SJCRH30 (cell line): ENCODE results near the gene KAT7. TPM values are rescaled to one million over a fixed set of nuclear protein-coding genes. Genes with fewer than 3 reads are reported as not detected.

Experiments used
- DNase-seq, 2 experiments: peaks; one replicate each; pipeline ENCODE4 v3.0.0-alpha.2; 2015 to 2020
- H3K27ac ChIP-seq: fragments of 250-450 bp; sonication (Bioruptor Pico); 2 replicates; pipeline ENCODE4 v1.5.1; 2020; ENCODE audit warnings: mild to moderate bottlenecking, moderate library complexity
- H3K27me3 ChIP-seq: fragments of 250-450 bp; sonication (Bioruptor Pico); 2 replicates; pipeline ENCODE4 v1.5.1; 2020; ENCODE audit warnings: mild to moderate bottlenecking, moderate library complexity
- H3K36me3 ChIP-seq: fragments of 250-450 bp; sonication (Bioruptor Pico); 2 replicates; pipeline ENCODE4 v1.5.1; 2020; ENCODE audit warnings: mild to moderate bottlenecking, moderate library complexity
- H3K4me1 ChIP-seq: fragments of 250-450 bp; sonication (Bioruptor Pico); 2 replicates; pipeline ENCODE4 v1.5.1; 2020; ENCODE audit warnings: mild to moderate bottlenecking, moderate library complexity
- H3K4me3 ChIP-seq: fragments of 250-450 bp; sonication (Bioruptor Pico); 2 replicates; pipeline ENCODE4 v1.5.1; 2020; ENCODE audit warnings: mild to moderate bottlenecking, moderate library complexity
- H3K9me3 ChIP-seq: fragments of 250-450 bp; sonication (Bioruptor Pico); replicated peaks from 2 replicates; pipeline ENCODE4 v1.5.1; 2020; ENCODE audit warnings: mild to moderate bottlenecking, moderate library complexity
- total RNA-seq: library from RNA; depleted of rRNA; stranded (reverse); fragments of >200 nt; shearing (Covaris generic); gene quantifications from 2 replicates; pipeline ENCODE4 v1.2.3, GENCODE V29; 2014

KAT7 gene
- total RNA-seq, 1 experiment from 2014 or later: 40.1 TPM

- DNase-seq: no peak
- H3K36me3 ChIP-seq: no peaks in the 10 kb centered on the region
- no peaks in the 10 kb centered on the region for H3K9me3 ChIP-seq
- H3K27ac ChIP-seq: no peak overlapping the region
- H3K4me1 ChIP-seq: no peaks in the 10 kb centered on the region
- H3K27me3 ChIP-seq: peaks cover 8% of the 10 kb centered on the region; the same call in 1 of the 2 replicates
- peak overlapping the region; percentile 26; the same call in 1 of the 2 replicates for H3K4me3 ChIP-seq
These were observed 62.4 kb downstream of the KAT7 start for GRCh38 chr17:49850772-49851386.

- peaks cover 8% of the 10 kb centered on the region; the same call in 1 of the 2 replicates for H3K27me3 ChIP-seq
- H3K27ac ChIP-seq: no peak overlapping the region
- peak; percentile 43 to 52 for DNase-seq
- H3K4me3 ChIP-seq: peak overlapping the region; percentile 26; the same call in 1 of the 2 replicates
- no peaks in the 10 kb centered on the region for H3K36me3 ChIP-seq
- no peaks in the 10 kb centered on the region for H3K9me3 ChIP-seq
- H3K4me1 ChIP-seq: no peaks in the 10 kb centered on the region
These were observed 63.2 kb downstream of the KAT7 start for GRCh38 chr17:49851387-49852291.

GRCh38 chr17:49853470-49854015, 65.1 kb downstream of the KAT7 start:
- no peak for DNase-seq
- no peak overlapping the region for H3K4me3 ChIP-seq
- no peaks in the 10 kb centered on the region for H3K9me3 ChIP-seq
- peaks cover 8% of the 10 kb centered on the region; the same call in 1 of the 2 replicates for H3K27me3 ChIP-seq
- H3K27ac ChIP-seq: no peak overlapping the region
- H3K36me3 ChIP-seq: no peaks in the 10 kb centered on the region
- no peaks in the 10 kb centered on the region for H3K4me1 ChIP-seq

GRCh38 chr17:49854126-49854525, 65.6 kb downstream of the KAT7 start:
- no peaks in the 10 kb centered on the region for H3K36me3 ChIP-seq
- no peak overlapping the region for H3K4me3 ChIP-seq
- H3K4me1 ChIP-seq: no peaks in the 10 kb centered on the region
- no peak for DNase-seq
- H3K27ac ChIP-seq: no peak overlapping the region
- peaks cover 8% of the 10 kb centered on the region; the same call in 1 of the 2 replicates for H3K27me3 ChIP-seq
- no peaks in the 10 kb centered on the region for H3K9me3 ChIP-seq

- Histone ChIP-seq H3K4me1 (no peaks in the 10 kb centered on the region), H3K4me3 (no peak overlapping the region), H3K27ac (no peak overlapping the region), H3K9me3 (no peaks in the 10 kb centered on the region), H3K36me3 (no peaks in the 10 kb centered on the region), H3K27me3 (0 out of 2 replicates have a peak, but pooled peaks cover 4% of the 10 kb centered on the region)
- DNase-seq: no peak
These were observed 70.3 kb downstream of the KAT7 start for GRCh38 chr17:49858796-49859195.

GRCh38 chr17:49859991-49860953, 71.8 kb downstream of the KAT7 start:
- Histone ChIP-seq H3K36me3 (no peaks in the 10 kb centered on the region), H3K9me3 (no peaks in the 10 kb centered on the region), H3K27me3 (0 out of 2 replicates have a peak, but pooled peaks cover 4% of the 10 kb centered on the region), H3K27ac (no peak overlapping the region), H3K4me1 (no peaks in the 10 kb centered on the region), H3K4me3 (no peak overlapping the region)
- no peak for DNase-seq

GRCh38 chr17:49861150-49861884, 72.8 kb downstream of the KAT7 start:
- DNase-seq: peak; percentile 49 to 76
- H3K27me3 ChIP-seq: 0 out of 2 replicates have a peak, but pooled peaks cover 4% of the 10 kb centered on the region
- H3K4me1 ChIP-seq: no peaks in the 10 kb centered on the region
- H3K4me3 ChIP-seq: no peak overlapping the region
- no peaks in the 10 kb centered on the region for H3K36me3 ChIP-seq
- no peaks in the 10 kb centered on the region for H3K9me3 ChIP-seq
- no peak overlapping the region for H3K27ac ChIP-seq

- H3K4me1 ChIP-seq: no peaks in the 10 kb centered on the region
- no peak overlapping the region for H3K4me3 ChIP-seq
- H3K9me3 ChIP-seq: no peaks in the 10 kb centered on the region
- no peaks in the 10 kb centered on the region for H3K36me3 ChIP-seq
- H3K27me3 ChIP-seq: 0 out of 2 replicates have a peak, but pooled peaks cover 4% of the 10 kb centered on the region
- no peak for DNase-seq
- no peak overlapping the region for H3K27ac ChIP-seq
These were observed 74.4 kb downstream of the KAT7 start for GRCh38 chr17:49862781-49863331.

- DNase-seq: no peak
- H3K27me3 ChIP-seq: 0 out of 2 replicates have a peak, but pooled peaks cover 9% of the 10 kb centered on the region
- H3K4me3 ChIP-seq: no peak overlapping the region
- H3K27ac ChIP-seq: no peak overlapping the region
- H3K4me1 ChIP-seq: no peaks in the 10 kb centered on the region
- H3K36me3 ChIP-seq: no peaks in the 10 kb centered on the region
- H3K9me3 ChIP-seq: no peaks in the 10 kb centered on the region
These were observed 77.5 kb downstream of the KAT7 start for GRCh38 chr17:49866019-49866380.

GRCh38 chr17:49866882-49867413, 78.5 kb downstream of the KAT7 start:
- no peaks in the 10 kb centered on the region for H3K9me3 ChIP-seq
- H3K27me3 ChIP-seq: 0 out of 2 replicates have a peak, but pooled peaks cover 9% of the 10 kb centered on the region
- DNase-seq: no peak
- no peaks in the 10 kb centered on the region for H3K4me1 ChIP-seq
- no peaks in the 10 kb centered on the region for H3K36me3 ChIP-seq
- no peak overlapping the region for H3K27ac ChIP-seq
- no peak overlapping the region for H3K4me3 ChIP-seq

- H3K4me3 ChIP-seq: no peak overlapping the region
These were observed 80.5 kb downstream of the KAT7 start for GRCh38 chr17:49869038-49869374.

GRCh38 chr17:49870298-49870697, 81.8 kb downstream of the KAT7 start:
- 0 out of 2 replicates have a peak, but pooled peaks cover 5% of the 10 kb centered on the region for H3K27me3 ChIP-seq
- H3K27ac ChIP-seq: no peak overlapping the region

More at GRCh38 chr17:49869038-49869374, 80.5 kb downstream of the KAT7 start:
- DNase-seq: no peak
- Histone ChIP-seq H3K36me3 (no peaks in the 10 kb centered on the region), H3K27me3 (0 out of 2 replicates have a peak, but pooled peaks cover 5% of the 10 kb centered on the region), H3K27ac (no peak overlapping the region), H3K4me1 (no peaks in the 10 kb centered on the region), H3K9me3 (no peaks in the 10 kb centered on the region)

GRCh38 chr17:49871211-49871610, 82.7 kb downstream of the KAT7 start:
- Histone ChIP-seq H3K36me3 (no peaks in the 10 kb centered on the region), H3K27ac (no peak overlapping the region), H3K4me3 (no peak overlapping the region), H3K27me3 (0 out of 2 replicates have a peak, but pooled peaks cover 5% of the 10 kb centered on the region), H3K4me1 (no peaks in the 10 kb centered on the region; the same call in none of the 2 replicates), H3K9me3 (no peaks in the 10 kb centered on the region)
- no peak for DNase-seq

More at GRCh38 chr17:49870298-49870697, 81.8 kb downstream of the KAT7 start:
- no peak for DNase-seq
- no peak overlapping the region for H3K4me3 ChIP-seq
- H3K9me3 ChIP-seq: no peaks in the 10 kb centered on the region
- no peaks in the 10 kb centered on the region for H3K36me3 ChIP-seq
- no peaks in the 10 kb centered on the region; the same call in 1 of the 2 replicates for H3K4me1 ChIP-seq
